Coronary artery (tissue), 2 donors: ENCODE data around the gene PEX5L.
"Not testable (repeated sequence)": the region's sequence is repeated elsewhere in the genome, so short reads cannot be mapped to it uniquely, and the experiment has no call there.

Source experiments
- DNase-seq: peaks from one replicate; pipeline ENCODE4 v3.0.0-alpha.2; 2017; ENCODE audit warnings: low spot score
- H3K27ac ChIP-seq, 2 donors: fragments of 200-600 bp; sonication (generic); one replicate each; pipeline ENCODE4 v1.5.1; 2016 to 2019
- H3K4me3 ChIP-seq: fragments of 200-600 bp; sonication (generic); 2 replicates; pipeline ENCODE4 v1.5.1; 2016; ENCODE audit warnings: mild to moderate bottlenecking, moderate library complexity
- CTCF ChIP-seq: fragments of 200-600 bp; sonication (generic); IDR thresholded peaks from one replicate; pipeline ENCODE4 v1.5.1; 2019; ENCODE audit warnings: antibody characterized with exemption

Gene PEX5L

GRCh38 chr3:180068023-180068422 lies 31.3 kb upstream of the PEX5L start:
- no peak for TF ChIP-seq CTCF
- no peak overlapping the region for H3K4me3 ChIP-seq
- no peak overlapping the region for H3K27ac ChIP-seq
- no peak for DNase-seq

- TF ChIP-seq CTCF = no peak
- Histone ChIP-seq H3K4me3 (no peak overlapping the region), H3K27ac (no peak overlapping the region)
- DNase-seq = no peak
These were observed 29.9 kb upstream of the PEX5L start for GRCh38 chr3:180066598-180066997.

- no peak for TF ChIP-seq CTCF
- no peak overlapping the region for H3K27ac ChIP-seq
- no peak for DNase-seq
- H3K4me3 ChIP-seq = no peak overlapping the region
These were observed 27.0 kb upstream of the PEX5L start for GRCh38 chr3:180063783-180064182.

GRCh38 chr3:180062771-180063170 lies 26.0 kb upstream of the PEX5L start:
- H3K27ac ChIP-seq = no peak overlapping the region
- no peak overlapping the region for H3K4me3 ChIP-seq
- no peak for DNase-seq
- no peak for TF ChIP-seq CTCF

- DNase-seq = no peak
- H3K27ac ChIP-seq = no peak overlapping the region
- no peak for TF ChIP-seq CTCF
- no peak overlapping the region for H3K4me3 ChIP-seq
These were observed 22.6 kb upstream of the PEX5L start for GRCh38 chr3:180059356-180059755.

- H3K4me3 ChIP-seq = no peak overlapping the region
- TF ChIP-seq CTCF = no peak
- DNase-seq = no peak
- no peak overlapping the region for H3K27ac ChIP-seq
These were observed 21.5 kb upstream of the PEX5L start for GRCh38 chr3:180058238-180058637.

- H3K4me3 ChIP-seq, H3K27ac ChIP-seq, DNase-seq: not testable (repeated sequence)
These were observed 18.9 kb upstream of the PEX5L start for GRCh38 chr3:180055656-180056055.

GRCh38 chr3:180049391-180049790 lies 12.7 kb upstream of the PEX5L start:
- no peak overlapping the region for H3K27ac ChIP-seq
- TF ChIP-seq CTCF = no peak
- no peak for DNase-seq
- H3K4me3 ChIP-seq = no peak overlapping the region
